Measurements from ENCODE around the gene GRK7.
"Not testable (repeated sequence)": the region's sequence is repeated elsewhere in the genome, so short reads cannot be mapped to it uniquely, and the experiment has no call there.

GRK7 gene

DNA sequence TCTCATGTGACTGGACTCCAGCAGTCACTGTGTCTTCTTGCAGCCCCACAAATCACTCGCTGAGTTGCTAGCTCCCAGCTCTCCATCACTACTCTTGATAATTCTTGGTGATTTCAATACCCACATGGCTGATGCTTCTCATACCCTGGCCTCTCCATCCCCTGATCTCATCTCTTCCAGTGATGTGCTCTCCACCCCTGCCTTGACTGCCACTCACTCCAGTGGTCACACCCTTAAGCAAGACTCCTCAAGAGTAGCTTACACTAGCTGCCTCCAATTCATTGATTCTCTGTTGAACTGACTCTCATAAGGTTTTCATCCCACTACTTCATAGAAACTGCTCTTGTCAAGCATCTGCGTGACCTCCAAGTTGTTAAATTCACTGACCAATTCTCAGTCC is 837 bp downstream of the GRK7 start:
- no peak for DNase-seq

DNA sequence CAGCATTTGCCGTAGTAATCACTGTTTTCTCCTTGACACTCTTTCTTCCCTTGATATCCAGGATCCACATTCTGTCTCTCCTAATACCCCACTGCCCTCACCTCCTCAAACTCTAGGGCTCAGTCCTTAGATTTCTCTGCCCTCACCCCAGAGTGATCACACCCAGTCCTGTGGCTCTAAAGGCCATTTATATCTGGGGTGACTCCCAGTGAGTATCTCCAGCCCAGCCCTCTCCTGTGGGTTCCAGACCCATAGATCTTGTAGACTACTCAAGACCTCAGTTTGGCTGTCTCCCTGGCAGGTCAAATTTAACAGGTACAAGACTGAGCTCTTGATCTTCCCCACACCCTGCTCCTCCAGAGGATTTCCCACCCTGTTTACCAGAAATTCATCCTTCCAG is 1.3 kb downstream of the GRK7 start:
- DNase-seq = no peak

DNA sequence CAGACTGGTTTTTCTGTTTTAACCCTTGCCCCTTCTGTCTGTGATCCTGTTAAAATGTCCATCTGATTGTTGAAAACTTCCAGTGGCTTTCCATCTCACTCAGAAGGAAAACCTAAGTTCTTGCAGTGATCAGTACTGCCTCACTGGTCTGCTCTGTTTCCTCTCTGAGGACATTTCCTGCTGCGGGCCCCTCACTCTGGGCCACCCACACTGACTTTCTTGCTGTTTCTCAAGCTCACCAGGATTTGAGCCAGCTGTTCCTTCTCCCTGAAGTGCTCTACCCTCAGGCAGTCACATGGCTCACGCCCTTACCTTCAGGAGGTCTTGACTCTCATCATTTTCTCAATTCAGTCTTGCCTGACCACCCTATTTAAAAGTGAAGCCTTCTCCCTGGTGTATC is 1.8 kb downstream of the GRK7 start:
- no peak for DNase-seq

DNA sequence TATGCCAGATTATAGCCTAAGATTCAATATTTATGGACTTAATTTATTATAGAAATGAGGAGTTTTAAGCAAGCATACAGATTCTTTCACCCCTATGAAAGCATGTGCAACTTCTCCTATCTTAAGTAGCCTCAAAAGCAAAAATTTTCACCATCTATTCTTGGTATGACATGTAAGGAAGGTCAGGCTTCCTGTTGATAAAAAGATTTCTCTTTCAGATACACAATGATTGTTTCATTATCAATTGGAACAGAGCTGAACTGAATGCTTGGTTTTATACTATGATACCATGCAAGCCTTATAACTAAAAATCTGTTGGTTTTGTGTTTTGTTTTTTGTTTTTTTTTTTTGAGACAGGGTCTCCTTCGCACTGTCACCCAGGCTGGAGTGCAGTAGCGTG is 3.9 kb downstream of the GRK7 start:
- no peak for DNase-seq

DNA sequence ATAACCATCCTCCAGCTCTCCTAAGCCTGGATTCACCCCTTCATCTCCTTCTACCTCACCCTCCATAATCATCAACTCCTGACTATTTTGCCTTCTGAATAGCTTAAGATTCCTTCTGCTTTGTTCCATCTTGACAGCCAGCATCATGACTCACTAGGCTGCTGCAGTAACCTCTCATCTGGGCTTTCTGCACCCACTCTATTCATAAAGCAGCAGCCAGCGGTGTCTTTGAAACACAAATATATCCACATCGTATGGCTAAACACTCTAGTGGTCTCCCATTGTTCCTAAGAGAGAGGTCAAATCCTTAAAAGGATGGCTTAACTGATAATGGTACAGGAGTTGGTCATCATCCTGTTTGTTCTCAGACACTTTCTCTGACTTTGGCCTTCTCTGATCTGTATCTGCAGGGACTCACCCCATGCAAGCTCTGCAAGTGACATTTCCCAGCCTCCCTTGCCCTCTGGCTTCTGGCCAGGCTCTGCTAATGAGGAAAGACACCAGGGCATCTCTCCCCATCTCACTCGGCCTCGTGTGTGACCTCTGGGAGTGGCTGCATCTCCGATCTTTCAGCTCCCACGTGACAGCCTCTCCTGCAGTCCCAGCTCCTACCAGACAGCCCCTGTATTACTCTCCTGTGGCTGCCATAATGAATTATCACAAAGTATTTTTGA is 6.2 kb downstream of the GRK7 start:
- DNase-seq = no peak

DNA sequence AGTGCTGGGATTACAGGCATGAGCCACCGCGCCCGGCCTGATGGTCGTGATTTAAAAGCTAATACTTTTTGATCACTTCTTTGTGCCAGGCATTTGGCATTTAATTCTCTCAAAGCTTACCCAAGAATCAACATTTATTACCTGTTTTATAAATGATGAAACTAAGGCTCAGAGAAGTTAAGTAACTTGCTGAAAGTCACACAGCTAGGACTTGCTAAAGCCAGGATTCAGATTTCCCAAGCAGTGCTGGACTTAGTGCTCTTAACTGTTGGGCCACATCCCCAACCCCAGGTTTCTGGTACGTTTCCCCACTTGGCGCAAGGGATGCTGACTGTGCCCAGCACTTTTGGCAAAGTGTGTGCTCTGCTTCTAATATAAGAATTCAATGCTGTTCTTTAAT is 10.5 kb downstream of the GRK7 start:
- no peak for DNase-seq

DNA sequence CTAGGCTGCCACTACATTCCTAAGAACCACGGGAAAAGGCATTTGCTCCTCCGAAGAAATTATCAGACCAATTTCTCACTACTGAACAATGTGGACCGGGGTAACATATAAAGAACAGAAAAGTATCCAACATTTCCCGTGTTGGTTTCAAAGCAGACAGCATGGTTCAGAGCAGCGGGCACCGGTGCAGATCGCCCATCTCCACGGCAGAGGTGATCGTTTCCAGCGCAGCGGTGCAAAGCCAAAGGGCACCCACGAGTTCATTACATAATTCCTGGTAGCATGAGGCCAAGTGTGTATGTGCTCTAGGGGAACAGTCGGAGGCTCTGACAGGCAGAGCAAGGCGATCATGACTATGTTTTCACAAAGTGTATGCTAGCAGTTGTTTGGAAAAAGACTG is 13.2 kb downstream of the GRK7 start:
- no peak for DNase-seq

DNA sequence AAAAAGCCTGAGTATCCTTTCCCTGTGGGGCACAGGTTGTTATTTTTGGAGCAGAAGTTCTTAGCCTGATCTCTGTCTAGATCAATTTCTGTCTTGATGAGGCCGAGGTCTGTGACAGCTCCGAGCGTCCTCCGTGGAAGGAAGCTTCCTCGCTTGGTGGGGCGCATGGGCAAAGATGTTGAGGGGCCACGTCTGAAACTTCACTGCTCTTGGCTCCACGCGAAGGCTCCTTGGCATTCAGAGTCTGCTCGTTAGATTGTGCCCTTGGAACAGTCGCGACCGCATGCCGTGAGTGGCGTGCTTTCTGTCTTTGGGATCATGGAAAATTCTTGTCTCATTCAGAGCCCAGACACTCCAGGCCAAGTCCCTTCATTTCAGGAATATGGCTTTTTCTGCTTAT is 13.7 kb downstream of the GRK7 start:
- DNase-seq = no peak

DNA sequence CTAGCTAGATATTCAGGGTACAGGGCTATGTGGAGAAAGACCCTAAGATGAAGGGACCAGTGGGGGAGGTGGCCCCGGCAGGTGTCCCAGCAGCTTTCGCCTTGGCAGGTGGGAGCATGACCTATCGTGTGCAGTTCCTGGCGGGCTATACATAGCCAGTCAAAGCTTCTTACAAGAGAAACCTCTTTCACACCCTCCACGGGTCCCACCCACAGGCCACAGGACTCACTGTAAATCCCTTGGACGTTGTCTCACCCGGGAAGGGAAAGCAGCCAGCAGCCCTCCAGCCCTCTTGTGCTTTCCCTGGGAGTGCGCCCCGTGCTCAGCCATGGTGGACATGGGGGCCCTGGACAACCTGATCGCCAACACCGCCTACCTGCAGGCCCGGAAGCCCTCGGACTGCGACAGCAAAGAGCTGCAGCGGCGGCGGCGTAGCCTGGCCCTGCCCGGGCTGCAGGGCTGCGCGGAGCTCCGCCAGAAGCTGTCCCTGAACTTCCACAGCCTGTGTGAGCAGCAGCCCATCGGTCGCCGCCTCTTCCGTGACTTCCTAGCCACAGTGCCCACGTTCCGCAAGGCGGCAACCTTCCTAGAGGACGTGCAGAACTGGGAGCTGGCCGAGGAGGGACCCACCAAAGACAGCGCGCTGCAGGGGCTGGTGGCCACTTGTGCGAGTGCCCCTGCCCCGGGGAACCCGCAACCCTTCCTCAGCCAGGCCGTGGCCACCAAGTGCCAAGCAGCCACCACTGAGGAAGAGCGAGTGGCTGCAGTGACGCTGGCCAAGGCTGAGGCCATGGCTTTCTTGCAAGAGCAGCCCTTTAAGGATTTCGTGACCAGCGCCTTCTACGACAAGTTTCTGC is 15.0 kb downstream of the GRK7 start:
- DNase-seq = no peak

DNA sequence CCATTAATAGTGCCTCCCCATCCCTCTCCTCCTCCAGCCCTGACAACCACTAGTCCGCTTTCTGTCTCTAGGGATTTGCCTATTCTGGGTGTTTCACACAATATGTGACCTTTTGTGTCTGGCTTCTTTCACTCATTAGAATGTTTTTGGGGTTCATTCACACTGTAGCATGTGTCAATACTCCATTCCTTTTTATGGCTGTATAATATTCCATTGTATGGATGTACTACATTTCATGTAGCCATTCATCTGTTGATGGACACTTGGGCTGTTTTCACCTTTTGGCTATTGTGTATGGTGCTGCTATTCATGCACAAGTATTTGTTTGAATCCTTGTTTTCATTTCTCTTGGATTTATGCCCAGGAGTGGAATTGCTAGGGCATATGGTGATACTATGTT is 16.5 kb downstream of the GRK7 start:
- DNase-seq = no peak

DNA sequence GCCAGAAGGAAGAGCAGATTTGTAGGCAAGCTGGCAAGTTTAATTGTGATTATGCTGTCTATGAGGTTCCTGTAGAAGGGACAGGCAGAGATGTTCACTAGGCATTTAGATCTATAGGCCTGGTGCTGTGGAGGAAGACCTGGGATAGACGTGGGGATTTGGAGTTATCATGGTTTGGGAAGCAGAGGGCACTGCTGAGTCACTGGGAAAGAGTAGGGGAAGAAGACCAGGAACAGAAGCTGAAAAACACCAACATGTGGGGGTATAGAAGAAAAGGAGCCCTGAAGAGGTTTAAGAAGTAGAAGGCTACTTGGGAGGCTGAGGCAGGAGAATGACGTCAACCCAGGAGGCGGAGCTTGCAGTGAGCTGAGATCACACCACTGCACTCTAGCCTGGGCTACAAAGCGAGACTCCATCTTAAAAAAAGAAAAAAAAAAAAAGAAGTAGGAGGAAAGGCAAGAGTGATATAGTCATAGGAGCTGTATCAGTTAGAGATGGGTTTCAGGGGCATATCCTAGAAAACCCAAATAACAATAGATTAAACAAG is 19.3 kb downstream of the GRK7 start:
- no peak for DNase-seq

DNA sequence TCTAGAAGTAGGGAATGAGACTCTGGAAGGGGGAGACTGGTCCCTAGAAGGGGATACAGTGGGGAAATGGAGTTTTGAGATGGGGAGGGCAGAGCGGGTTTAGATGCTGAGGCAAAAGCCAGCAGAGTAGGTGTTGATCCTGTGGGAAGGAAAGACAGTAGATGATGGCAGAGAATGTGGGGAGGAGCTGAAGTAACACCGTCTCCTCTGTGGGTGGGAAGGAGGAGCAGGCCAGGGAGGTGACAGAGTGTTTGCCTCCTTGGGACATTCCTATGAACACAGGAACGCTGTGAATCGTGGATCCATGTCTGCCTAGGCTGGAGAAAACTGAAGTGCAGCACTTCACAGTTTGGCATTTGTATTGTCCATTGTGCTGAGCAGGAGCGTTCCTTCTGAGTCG is 20.4 kb downstream of the GRK7 start:
- no peak for DNase-seq

DNA sequence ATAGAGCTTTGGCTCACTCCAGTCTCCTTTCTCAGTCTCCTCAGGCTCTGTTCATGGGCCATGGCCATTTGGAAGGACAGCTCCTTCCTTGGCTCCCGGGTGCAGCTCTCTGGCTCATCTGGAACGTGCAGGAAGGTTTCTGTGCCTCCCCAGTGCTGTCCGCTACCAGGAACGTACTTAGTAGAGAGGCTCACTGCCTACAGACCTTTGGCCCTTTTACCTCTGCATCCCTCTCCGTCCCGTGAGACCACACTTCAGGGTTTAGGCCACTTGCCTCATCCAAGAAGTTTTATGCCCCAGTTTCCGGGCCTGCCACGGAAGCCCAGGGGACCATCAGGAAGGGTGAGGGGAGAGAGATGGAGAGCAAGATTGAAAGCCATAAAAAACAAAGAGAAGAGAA is 20.9 kb downstream of the GRK7 start:
- DNase-seq = no peak

DNA sequence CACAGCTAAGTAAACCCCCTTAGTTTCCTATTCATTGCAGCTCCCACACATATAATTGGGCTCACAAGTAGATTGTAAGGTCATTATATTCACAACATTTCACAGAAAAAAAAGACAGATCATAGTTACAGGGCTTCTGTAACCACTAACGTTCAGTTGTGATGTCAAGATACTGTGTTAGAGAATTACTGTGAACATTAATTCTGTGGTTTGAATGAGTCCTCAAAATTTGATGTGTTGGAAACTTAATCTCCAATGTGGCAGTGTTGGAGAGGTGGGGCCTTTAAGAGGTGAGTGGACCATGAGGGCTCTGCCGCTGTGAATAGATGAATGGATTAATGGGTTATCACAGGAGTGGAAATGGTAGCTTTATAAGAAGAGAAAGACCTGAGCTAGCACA is 21.3 kb downstream of the GRK7 start:
- DNase-seq = no peak

DNA sequence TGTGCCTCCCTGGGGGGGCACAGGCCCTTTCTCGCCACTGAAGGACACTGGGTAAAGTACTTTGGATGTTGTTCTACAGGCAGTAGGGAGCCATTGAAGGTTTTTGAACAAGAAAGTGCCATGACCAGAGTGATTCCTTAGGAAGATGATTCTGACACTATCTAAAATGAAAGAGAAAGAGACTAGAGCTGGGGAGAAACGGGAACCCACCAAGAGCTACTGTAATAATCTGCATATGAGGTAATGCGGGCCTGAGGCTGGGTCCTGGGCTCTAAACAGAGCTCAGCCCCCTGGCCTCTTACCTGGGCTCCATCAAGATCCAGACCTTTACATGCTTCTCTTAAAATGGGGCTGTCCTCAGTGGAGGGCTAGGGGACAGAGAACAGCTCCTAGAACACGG is 24.9 kb downstream of the GRK7 start:
- DNase-seq = no peak

DNA sequence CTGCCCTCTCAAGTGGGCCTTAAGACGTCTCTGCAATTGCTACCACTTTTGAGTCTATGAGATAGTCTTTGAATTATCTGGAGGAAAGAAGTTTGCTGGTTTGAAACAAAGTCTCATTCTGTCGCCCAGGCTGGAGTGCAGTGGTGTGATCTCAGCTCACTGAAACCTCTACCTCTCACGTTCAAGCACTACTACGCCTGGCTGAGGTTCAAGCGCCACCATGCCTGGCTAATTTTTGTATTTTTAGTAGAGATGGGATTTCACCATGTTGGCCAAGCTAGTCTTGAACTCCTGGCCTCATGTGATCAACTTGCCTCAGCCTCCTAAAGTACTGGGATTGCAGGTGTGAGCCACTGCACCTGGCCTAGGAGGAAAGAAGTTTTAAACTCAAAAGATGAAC is 25.5 kb downstream of the GRK7 start:
- not testable (repeated sequence) for DNase-seq

DNA sequence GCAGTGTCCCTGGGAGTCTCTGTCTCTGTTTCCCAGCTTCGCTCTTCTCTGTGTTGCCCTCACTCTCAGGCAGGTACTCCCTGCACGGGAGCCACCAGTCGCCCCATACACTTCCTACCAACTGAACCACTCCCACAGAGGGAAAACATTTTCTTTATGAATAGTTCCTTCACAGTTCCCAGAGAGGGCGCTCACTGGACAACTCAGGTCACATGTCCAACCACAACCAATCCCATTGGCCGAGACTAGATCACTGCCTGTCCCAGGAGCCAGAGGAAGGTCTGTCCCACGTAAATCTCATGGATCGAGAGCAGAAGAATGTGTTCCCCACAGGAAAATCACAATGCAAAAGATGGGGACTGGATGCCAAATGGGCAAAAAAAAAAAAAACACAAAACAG is 26.1 kb downstream of the GRK7 start:
- DNase-seq = no peak

DNA sequence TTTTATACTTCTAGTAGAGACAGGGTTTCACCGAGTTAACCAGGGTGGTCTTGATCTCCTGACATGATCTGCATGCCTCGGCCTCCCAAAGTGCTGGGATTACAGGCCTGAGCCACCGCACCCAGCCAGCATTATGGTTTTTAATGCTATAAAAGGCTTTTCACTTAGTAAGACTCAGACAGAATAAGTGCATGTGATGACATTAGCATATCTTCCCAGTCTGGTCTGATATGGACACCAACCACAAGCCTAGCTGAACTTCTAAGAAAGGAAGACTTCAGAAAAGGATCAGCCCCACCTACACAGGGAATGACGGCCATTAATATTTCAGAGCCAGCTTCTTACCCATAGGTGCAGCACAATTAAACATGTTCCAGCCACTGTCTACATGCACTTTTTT is 27.0 kb downstream of the GRK7 start:
- DNase-seq = no peak

DNA sequence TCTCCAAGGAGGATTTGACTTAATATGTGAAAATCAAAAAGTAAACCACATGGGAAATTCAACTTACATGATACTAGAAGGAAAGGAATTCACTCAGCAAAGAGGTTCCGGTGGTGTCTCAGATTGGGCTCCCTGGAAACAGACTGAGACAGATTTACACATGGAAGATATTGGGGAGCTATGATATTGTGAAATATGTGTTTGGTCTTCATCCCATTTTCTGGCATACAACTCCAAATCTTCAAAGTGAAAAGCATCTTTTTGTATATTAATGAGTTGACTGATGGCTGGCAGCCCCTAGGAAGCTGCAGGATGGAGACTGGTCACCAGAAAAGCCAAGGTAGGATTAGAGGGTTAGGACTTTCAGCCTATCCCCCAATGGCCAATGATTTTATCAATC is 29.3 kb downstream of the GRK7 start:
- DNase-seq = no peak

DNA sequence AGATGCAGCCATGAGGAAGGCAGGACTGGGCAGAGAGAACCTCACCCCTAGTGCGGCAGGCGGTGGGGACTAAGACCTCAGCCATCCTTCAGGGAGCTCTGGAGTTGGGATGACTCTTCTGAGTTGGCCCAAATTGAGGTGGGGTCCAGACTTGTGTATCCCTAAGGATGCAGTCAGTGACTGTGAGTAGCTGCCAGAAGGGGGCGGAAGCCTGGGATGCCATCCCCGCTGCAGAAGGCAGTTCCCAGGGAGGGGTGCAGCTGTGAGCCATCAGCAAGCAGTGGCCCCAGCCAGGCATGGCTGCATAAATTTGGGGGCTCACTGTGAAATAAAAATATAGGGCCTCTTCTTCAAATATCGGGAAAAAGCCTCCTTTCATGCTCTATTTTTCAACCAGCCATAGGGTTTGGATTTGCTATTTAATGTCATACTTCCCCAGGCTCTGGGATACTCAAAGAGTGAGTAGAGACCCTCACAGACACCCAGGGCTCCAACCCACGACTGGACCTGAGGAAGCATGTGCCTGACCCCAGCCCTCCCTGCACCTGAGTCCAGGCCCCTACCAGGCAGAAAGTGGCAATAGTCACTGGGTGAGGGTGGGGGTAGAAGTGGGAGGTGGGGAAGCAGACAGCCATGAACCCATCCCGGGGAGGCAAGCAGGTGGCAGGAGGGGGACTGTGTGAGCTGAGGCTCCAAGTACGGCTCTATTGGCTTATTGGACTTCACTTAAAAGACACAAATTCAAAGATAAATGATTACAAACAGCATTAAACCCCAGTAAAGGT is 30.5 kb downstream of the GRK7 start:
- no peak for DNase-seq

DNA sequence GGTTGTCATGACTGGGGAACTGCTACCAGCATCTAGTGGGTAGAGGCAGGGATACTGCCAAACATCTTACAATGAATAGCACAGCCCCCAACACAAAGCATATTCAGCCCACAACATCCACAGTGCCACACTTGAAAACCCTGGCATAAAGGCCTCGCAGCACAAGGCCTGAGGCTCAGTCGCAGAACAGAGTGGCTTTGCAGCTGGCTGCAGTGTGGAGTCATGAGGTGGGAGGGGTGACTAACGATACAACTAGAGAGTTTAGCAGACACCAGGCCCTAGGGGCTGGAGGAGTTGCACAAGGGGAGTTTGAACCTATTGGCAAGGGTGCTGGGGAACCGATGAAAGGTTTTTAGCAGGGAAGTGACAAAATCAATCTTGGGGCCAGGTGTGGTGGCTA is 32.1 kb downstream of the GRK7 start:
- peak; percentile 18 to 38 for DNase-seq

DNA sequence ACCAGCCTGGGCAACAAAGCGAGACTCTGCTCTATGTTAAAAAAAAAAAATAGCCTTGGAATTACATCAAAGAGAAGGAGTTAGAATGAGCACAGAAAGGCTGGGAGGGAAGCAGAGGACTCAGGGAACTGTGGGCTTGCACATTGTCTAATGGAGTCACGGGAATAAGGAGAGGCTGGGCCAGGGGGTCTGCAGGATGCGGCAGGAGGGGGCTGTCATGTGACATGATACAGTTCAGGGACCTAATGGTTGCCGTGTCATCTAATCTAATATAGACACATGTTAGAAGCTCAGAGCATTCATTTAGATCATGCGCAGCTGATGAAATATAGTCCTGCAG is 32.5 kb downstream of the GRK7 start:
- DNase-seq = no peak

DNA sequence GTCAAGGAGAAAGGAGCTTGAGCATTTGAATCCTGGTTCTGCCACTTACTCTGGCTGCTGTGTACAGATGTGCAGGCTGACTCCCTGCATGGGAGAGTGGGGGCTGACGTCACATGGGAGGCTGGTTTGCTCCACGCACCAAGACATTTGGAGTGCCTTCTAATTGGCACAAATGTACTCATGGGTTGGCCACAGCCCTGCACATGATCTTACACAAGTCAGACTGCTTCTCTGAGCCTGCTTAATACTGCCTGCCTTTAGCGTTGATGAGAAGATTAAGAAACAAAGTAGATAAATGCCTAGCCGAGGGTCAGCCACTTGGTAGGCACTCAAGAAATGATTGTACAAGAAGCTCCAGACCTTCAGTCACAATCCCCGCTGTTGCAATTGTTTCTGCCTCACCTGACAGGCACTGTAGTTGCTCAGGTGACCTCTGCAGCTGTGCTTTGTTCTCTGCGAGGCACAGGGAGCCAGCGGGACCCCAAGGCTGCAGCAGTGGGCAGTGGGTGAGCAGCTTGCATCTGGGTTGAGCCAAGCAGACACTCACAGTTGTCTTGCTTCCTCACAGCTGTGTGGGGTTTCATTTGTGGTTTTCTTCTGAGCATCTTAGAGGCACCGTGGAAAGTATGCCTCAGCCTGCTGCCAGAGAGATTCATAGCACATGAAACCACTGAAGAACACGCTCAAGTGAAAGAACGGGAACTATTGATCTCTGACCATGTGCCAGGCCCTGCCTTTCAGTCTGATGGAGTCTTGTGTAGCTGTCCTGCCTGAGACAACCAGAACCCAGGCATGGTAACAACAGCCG is 33.1 kb downstream of the GRK7 start:
- peak; percentile 75 to 78 for DNase-seq

Data from stimulated activated CD4-positive, alpha-beta T cell treated with anti-CD3 and anti-CD28 coated beads, Interleukin-2, amount 100 ng/mL, for 24 hours (primary cell).